ENCODE measurements around the gene KIF23.

GRCh38 chr15:69491038-69491505, 76.9 kb downstream of the KIF23 start:
- TF ChIP-seq, protein P1, sequence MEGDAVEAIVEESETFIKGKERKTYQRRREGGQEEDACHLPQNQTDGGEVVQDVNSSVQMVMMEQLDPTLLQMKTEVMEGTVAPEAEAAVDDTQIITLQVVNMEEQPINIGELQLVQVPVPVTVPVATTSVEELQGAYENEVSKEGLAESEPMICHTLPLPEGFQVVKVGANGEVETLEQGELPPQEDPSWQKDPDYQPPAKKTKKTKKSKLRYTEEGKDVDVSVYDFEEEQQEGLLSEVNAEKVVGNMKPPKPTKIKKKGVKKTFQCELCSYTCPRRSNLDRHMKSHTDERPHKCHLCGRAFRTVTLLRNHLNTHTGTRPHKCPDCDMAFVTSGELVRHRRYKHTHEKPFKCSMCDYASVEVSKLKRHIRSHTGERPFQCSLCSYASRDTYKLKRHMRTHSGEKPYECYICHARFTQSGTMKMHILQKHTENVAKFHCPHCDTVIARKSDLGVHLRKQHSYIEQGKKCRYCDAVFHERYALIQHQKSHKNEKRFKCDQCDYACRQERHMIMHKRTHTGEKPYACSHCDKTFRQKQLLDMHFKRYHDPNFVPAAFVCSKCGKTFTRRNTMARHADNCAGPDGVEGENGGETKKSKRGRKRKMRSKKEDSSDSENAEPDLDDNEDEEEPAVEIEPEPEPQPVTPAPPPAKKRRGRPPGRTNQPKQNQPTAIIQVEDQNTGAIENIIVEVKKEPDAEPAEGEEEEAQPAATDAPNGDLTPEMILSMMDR (IDR thresholded peaks at IDR 0.05) = no peak
- no peak for TF ChIP-seq POLR2A (IDR thresholded peaks at IDR 0.05)
